HepG2 (cell line): ENCODE measurements around the gene SEC61B. TPM values are rescaled to one million over a fixed set of nuclear protein-coding genes. Genes with fewer than 3 reads are reported as not detected.

Experiments used
- ARID4A ChIP-seq: sonication (generic); formaldehyde crosslinking; IDR thresholded peaks from 2 replicates; pipeline ENCODE4 v1.5.0; 2020; ENCODE audit warnings: mild to moderate bottlenecking, missing genetic modification reagents, borderline replicate concordance
- E2F2 ChIP-seq: sonication (generic); formaldehyde crosslinking; IDR thresholded peaks from 2 replicates; pipeline ENCODE4 v1.4.0; 2020; ENCODE audit warnings: missing genetic modification reagents, borderline replicate concordance
- GATAD2A ChIP-seq: IDR thresholded peaks from 2 replicates; pipeline ENCODE4 v1.6.1; 2016
- HMGXB4 ChIP-seq, 2 experiments: sonication (generic) in 1 of 2; formaldehyde crosslinking in 1 of 2; IDR thresholded peaks; 2 replicates each; pipeline versions ENCODE4 v1.4.0 to v1.6.1; 2018 to 2020; ENCODE audit warnings: missing genetic modification reagents in 2 of 2, borderline replicate concordance in 1 of 2, low read depth in 1 of 2, mild to moderate bottlenecking in 1 of 2, missing biosample characterization in 1 of 2
- HNRNPL ChIP-seq: fragments of 200-400 bp; formaldehyde crosslinking; IDR thresholded peaks from 2 replicates; pipeline ENCODE4 v1.6.1; 2017; ENCODE audit warnings: mild to moderate bottlenecking, low read depth, low read length
- ISL2 ChIP-seq: sonication (generic); formaldehyde crosslinking; IDR thresholded peaks from 2 replicates; pipeline ENCODE4 v1.5.0; 2020; ENCODE audit warnings: missing genetic modification reagents
- JUND ChIP-seq: sonication (generic); formaldehyde crosslinking; IDR thresholded peaks from 2 replicates; pipeline ENCODE4 v1.8.0; 2022; ENCODE audit warnings: mild to moderate bottlenecking, missing genetic modification reagents
- MED1 ChIP-seq: sonication (generic); formaldehyde crosslinking; IDR thresholded peaks from 2 replicates; pipeline ENCODE4 v1.4.0; 2020; ENCODE audit warnings: missing genetic modification reagents
- SMYD3 ChIP-seq: sonication (generic); formaldehyde crosslinking; IDR thresholded peaks from 2 replicates; pipeline ENCODE4 v1.8.1; 2023; ENCODE audit warnings: mild to moderate bottlenecking, missing genetic modification reagents
- SP140L ChIP-seq: sonication (generic); formaldehyde crosslinking; IDR thresholded peaks from 2 replicates; pipeline ENCODE4 v1.4.0; 2020; ENCODE audit warnings: missing genetic modification reagents, borderline replicate concordance
- SRY ChIP-seq: sonication (generic); formaldehyde crosslinking; IDR thresholded peaks from 2 replicates; pipeline ENCODE4 v1.8.0; 2022; ENCODE audit warnings: mild to moderate bottlenecking, missing genetic modification reagents
- TFAP4 ChIP-seq: sonication (generic); IDR thresholded peaks from 2 replicates; pipeline ENCODE4 v1.6.1; 2016; ENCODE audit warnings: low read depth, borderline replicate concordance
- THYN1 ChIP-seq: sonication (generic); formaldehyde crosslinking; IDR thresholded peaks from 2 replicates; pipeline ENCODE4 v1.8.1; 2023; ENCODE audit warnings: low read depth, mild to moderate bottlenecking, moderate library complexity, missing genetic modification reagents, borderline replicate concordance
- ZC3H13 ChIP-seq: sonication (generic); formaldehyde crosslinking; IDR thresholded peaks from 2 replicates; pipeline ENCODE4 v1.8.1; 2023; ENCODE audit warnings: mild to moderate bottlenecking, missing genetic modification reagents, moderate library complexity
- ZNF333 ChIP-seq: sonication (generic); formaldehyde crosslinking; IDR thresholded peaks from 2 replicates; pipeline ENCODE4 v1.4.0; 2020; ENCODE audit warnings: mild to moderate bottlenecking, missing genetic modification reagents, borderline replicate concordance
- ZNF337 ChIP-seq: sonication (generic); formaldehyde crosslinking; IDR thresholded peaks from 2 replicates; pipeline ENCODE4 v1.5.1; 2020; ENCODE audit warnings: missing genetic modification reagents, low read depth, mild to moderate bottlenecking, borderline replicate concordance
- ZNF33A ChIP-seq: sonication (generic); formaldehyde crosslinking; IDR thresholded peaks from 2 replicates; pipeline ENCODE4 v1.5.1; 2020; ENCODE audit warnings: missing genetic modification reagents, mild to moderate bottlenecking, moderate library complexity, borderline replicate concordance
- ZNF615 ChIP-seq: sonication (generic); formaldehyde crosslinking; IDR thresholded peaks from 2 replicates; pipeline ENCODE4 v1.5.0; 2020; ENCODE audit warnings: mild to moderate bottlenecking, missing genetic modification reagents, borderline replicate concordance
- ZNF703 ChIP-seq: sonication (generic); formaldehyde crosslinking; IDR thresholded peaks from 2 replicates; pipeline ENCODE4 v1.5.1; 2020; ENCODE audit warnings: missing genetic modification reagents, mild to moderate bottlenecking, moderate library complexity, borderline replicate concordance
- ZNF792 ChIP-seq: IDR thresholded peaks from 2 replicates; pipeline ENCODE4 v1.6.1; 2016
- polyA plus RNA-seq, 8 experiments: library from polyadenylated mRNA; depleted of rRNA in 3 of 8; stranded (reverse) in 7 of 8; unstranded in 1 of 8; fragments of >200 nt; fragmentation: Illumina TruSeq in 4 of 8; extraction: Trizol in 4 of 8; gene quantifications; 2 replicates each; pipeline versions ENCODE4 v1.2.1 to v1.2.3, GENCODE V29; 2011 to 2016; ENCODE audit warnings: low read depth in 4 of 8, missing spikeins in 1 of 8, mixed read lengths in 1 of 8; ENCODE audit not compliant: insufficient read depth in 1 of 8
- total RNA-seq, 5 experiments: library from RNA; depleted of rRNA; stranded (reverse); fragments of >200 nt; fragmentation: Illumina TruSeq; extraction: Trizol; gene quantifications; 2 replicates each; pipeline ENCODE4 v1.2.3, GENCODE V29; 2016; ENCODE audit warnings: low read depth in 1 of 5

SEC61B gene
- total and polyA plus RNA-seq, 2 of the 13 experiments (the other 11 are each of a cell fraction or from before 2014, with no cell fraction given): 191 to 368 TPM

GRCh38 chr9:99222416-99223270 lies 561 bp downstream of the SEC61B start (continued):
- TF ChIP-seq ARID4A (CRISPR knock-in tag) (no peak; the same call in none of the 2 replicates), TFAP4 (no peak), SP140L (no peak), ZNF33A (CRISPR knock-in tag) (no peak), ZNF333 (CRISPR knock-in tag) (0 out of 2 replicates have a peak, but pooled peaks have one; percentile 33), ZC3H13 (CRISPR knock-in tag) (no peak), HMGXB4 (CRISPR knock-in tag; IDR thresholded peaks at IDR 0.05; ENCODE audit: borderline replicate concordance in 1 of 2, low read depth in 1 of 2) (peak in 1 of 2 experiments; percentile 70; a peak in 2 of 4 replicates), ZNF792 (no peak), HNRNPL (0 out of 2 replicates have a peak, but pooled peaks have one; percentile 47), ZNF615 (no peak), MED1 (CRISPR knock-in tag) (no peak), GATAD2A (CRISPR knock-in tag) (0 out of 2 replicates have a peak, but pooled peaks have one; percentile 18), E2F2 (CRISPR knock-in tag) (no peak), SMYD3 (no peak), ISL2 (CRISPR knock-in tag) (no peak), ZNF337 (CRISPR knock-in tag) (no peak), THYN1 (no peak), ZNF703 (CRISPR knock-in tag) (no peak), SRY (CRISPR knock-in tag) (no peak; the same call in 1 of the 2 replicates), JUND (0 out of 2 replicates have a peak, but pooled peaks have one; percentile 27)
